ENCODE results near the gene SCUBE1.

DNA sequence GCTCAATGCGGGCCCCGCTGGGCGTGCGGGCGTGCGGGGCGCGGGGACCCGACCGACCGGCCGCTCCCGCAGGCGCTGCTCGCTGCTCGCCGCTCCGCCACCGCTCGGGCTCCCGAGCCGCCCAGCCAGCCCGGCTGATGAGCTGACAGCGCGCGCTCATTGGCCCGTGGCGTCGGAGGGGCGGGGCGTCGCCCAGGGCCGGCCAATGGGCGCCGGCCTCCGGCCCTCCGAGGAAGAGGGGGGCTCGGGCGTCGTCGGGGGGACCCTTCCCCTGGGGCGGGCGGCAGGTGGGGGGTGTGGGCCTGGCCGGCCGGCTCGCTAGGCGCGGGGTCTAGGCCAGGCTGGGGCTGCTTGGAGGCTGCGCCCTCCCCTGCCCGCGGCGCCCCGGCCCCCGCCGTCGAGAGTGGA, at the start of gene SCUBE1:
- TF ChIP-seq POLR2A (IDR thresholded peaks at IDR 0.05): peak in 1 of 2 donors; percentile 53
- TF ChIP-seq, protein P1, sequence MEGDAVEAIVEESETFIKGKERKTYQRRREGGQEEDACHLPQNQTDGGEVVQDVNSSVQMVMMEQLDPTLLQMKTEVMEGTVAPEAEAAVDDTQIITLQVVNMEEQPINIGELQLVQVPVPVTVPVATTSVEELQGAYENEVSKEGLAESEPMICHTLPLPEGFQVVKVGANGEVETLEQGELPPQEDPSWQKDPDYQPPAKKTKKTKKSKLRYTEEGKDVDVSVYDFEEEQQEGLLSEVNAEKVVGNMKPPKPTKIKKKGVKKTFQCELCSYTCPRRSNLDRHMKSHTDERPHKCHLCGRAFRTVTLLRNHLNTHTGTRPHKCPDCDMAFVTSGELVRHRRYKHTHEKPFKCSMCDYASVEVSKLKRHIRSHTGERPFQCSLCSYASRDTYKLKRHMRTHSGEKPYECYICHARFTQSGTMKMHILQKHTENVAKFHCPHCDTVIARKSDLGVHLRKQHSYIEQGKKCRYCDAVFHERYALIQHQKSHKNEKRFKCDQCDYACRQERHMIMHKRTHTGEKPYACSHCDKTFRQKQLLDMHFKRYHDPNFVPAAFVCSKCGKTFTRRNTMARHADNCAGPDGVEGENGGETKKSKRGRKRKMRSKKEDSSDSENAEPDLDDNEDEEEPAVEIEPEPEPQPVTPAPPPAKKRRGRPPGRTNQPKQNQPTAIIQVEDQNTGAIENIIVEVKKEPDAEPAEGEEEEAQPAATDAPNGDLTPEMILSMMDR (IDR thresholded peaks at IDR 0.05): no peak

All from gastroesophageal sphincter (tissue), 3 donors.